Fibroblast of the aortic adventitia (primary cell): ENCODE data around the gene MGLL. TPM values are rescaled to one million over a fixed set of nuclear protein-coding genes. Genes with fewer than 3 reads are reported as not detected.

Experiments
- DNase-seq: peaks from one replicate; pipeline ENCODE4 v3.0.0-alpha.2; 2010; ENCODE audit warnings: low read depth
- H3K4me3 ChIP-seq: 2 replicates; pipeline ENCODE4 v1.5.1; 2011; ENCODE audit warnings: low read depth, mild to moderate bottlenecking, control low read depth, low read length, moderate library complexity
- CTCF ChIP-seq: IDR thresholded peaks from 2 replicates; pipeline ENCODE4 v1.5.1; 2011; ENCODE audit warnings: mild to moderate bottlenecking, low read length, control low read depth, inconsistent platforms; ENCODE audit not compliant: insufficient read depth
- total RNA-seq: library from RNA; depleted of rRNA; stranded (reverse); fragments of >200 nt; gene quantifications from 2 replicates; pipeline ENCODE4 v1.2.3, GENCODE V29; 2012; ENCODE audit warnings: low replicate concordance

MGLL gene
- total RNA-seq, 1 donor = 25.8 TPM

DNA sequence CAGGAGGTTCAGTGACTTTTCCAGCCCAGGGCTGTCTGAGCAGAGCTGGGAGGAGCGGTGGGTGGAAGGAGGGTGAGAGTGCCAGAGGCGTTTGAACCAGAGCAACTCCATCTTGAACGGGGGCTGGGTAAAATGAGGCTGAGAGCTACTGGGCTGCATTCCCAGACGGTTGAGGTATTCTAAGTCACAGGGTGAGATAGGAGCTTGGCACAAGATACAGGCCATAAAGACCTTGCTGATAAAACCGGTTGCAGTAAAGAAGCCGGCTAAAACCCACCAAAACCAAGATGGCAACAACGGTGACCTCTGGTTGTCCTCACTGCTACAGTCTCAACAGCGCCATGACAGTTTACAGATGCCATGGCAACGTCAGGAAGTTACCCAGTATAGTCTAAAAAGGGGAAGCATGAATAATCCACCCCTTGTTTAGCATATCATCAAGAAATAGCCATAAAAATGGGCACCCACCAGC is 89.4 kb downstream of the MGLL start:
- peak; percentile 10 for DNase-seq
- no peak for TF ChIP-seq CTCF
- H3K4me3 ChIP-seq = no peak overlapping the region

DNA sequence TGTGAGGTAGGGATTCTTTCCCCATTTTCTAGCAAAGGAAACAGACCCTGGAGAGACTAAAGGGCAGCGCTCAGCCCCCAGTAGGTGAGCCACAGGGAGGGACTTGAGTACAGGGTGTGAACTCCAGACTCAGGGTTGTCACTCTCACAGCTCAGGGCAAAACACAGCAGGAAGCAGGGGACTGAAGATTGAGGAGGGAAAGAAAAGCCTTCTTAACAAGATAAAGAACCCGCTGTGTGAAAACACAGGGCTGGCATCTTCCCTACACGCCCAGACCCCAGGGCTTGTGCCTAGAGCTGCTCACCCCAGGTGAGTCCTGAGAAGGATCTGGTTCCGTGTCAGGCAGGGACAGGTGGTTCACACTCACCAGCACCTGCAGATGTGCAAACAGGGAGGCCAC is 90.0 kb downstream of the MGLL start:
- no peak for DNase-seq
- TF ChIP-seq CTCF = no peak
- no peak overlapping the region for H3K4me3 ChIP-seq

DNA sequence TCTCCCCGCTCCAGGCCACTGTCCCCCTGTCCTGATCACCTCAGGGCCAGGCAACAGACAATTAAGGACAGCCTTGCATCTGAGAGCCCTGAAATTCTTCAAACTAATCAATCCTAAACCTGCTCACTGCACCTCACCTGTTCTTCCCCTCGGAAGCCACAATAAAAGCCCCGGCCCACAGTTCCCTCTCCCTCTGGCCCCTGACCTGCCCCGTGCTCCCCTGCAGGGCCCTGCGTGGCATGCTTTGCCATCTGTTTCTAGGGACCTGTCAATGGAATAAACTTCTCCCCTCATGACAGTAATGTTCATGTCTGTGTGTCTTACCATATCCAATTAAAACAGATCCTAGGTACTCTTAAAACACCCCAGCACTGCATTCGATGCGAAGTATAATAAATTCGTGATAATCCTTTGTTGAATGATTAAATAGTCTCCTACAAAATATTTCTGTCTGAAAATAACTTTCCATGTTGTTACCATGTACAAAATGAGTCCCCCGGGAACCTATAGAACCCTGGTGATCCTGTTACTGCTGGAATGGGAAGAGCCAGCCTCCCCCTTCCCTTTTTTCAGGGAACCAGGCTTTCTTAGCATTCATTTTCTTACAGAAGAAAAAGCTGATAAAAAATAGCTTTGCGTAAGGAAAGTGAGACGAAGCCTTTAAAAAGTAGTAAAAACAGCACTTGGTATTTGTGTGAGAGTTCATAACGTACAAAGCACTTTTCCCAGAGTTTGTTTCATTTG is 90.6 kb downstream of the MGLL start:
- TF ChIP-seq CTCF = no peak
- DNase-seq = no peak
- no peak overlapping the region for H3K4me3 ChIP-seq

DNA sequence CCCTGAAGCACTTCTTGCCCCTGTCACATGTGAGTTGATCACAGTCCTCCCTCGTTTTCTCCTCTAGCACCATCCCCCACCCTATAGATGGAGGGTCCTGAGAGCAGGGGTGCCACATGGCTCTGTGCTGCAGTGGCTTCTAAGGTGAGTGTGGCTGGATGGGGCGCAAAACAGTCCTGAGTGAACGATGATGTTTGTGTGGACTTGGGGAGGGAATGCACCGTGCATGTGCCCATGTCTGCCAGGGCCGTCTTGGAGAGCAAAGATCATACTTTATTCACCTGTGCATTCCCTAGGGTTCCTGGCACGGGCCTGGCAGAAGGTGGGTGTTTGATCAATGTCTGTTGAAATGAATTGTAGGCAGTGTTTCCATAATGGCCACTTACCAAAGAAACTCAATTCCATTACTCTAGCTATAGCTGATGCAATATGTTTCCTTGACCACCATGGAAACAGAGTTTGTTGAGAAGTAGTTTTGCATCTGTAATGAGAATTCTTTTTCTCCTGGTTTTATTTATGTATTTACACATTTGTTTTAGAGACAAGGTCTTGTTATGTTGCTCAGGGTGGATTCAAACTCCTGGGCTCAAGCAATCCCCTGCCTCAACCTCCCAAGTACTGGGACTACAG is 91.5 kb downstream of the MGLL start:
- DNase-seq = peak; percentile 8
- no peak for TF ChIP-seq CTCF
- H3K4me3 ChIP-seq = no peak overlapping the region

GRCh38 chr3:127730171-127730570 is 92.1 kb downstream of the MGLL start:
- no peak for TF ChIP-seq CTCF
- no peak overlapping the region for H3K4me3 ChIP-seq
- no peak for DNase-seq

DNA sequence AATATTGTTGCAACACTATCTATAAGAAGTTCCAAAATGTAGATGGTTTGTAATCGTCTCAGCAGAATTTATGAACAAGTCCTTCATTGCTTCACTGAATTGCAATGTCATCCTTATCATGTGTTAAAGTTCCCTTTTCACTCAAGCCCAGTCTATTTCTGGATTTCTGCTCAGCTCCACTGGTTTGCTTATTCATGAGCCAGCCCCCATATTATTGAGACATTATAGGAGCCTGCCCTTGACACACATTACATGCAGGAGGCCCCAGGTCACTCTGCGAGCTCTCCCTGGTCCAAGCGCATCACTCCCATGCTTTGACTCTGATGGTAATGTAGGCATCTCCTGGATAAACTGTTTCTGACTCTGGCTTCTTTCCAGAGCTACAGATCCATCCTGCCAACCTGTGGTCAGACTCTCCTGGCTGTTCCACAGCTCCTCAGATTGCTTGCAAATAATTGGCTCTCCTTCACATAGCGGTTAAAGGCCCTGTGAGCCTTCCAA is 92.7 kb downstream of the MGLL start:
- TF ChIP-seq CTCF = no peak
- DNase-seq = peak; percentile 21
- H3K4me3 ChIP-seq = no peak overlapping the region
